GM18951 (cell line): ENCODE results near the gene TCF4.
"Not testable (repeated sequence)": the region's sequence is repeated elsewhere in the genome, so short reads cannot be mapped to it uniquely, and the experiment has no call there.

Experiments used
- POLR2A ChIP-seq: IDR thresholded peaks from 4 replicates; pipeline ENCODE4 v1.6.1; 2011; ENCODE audit warnings: mild to moderate bottlenecking; ENCODE audit not compliant: insufficient read length, insufficient read depth; ENCODE audit errors: extremely low read depth
- in situ Hi-C: fragments of 300-500 bp; cut with MboI; formaldehyde crosslinking; loops from one replicate; pipeline ENCODE4 v1.12.0; 2022; ENCODE audit warnings: low sequenced_read_pairs, mixed read lengths, inconsistent platforms; ENCODE audit not compliant: unreplicated experiment

TCF4 gene

DNA sequence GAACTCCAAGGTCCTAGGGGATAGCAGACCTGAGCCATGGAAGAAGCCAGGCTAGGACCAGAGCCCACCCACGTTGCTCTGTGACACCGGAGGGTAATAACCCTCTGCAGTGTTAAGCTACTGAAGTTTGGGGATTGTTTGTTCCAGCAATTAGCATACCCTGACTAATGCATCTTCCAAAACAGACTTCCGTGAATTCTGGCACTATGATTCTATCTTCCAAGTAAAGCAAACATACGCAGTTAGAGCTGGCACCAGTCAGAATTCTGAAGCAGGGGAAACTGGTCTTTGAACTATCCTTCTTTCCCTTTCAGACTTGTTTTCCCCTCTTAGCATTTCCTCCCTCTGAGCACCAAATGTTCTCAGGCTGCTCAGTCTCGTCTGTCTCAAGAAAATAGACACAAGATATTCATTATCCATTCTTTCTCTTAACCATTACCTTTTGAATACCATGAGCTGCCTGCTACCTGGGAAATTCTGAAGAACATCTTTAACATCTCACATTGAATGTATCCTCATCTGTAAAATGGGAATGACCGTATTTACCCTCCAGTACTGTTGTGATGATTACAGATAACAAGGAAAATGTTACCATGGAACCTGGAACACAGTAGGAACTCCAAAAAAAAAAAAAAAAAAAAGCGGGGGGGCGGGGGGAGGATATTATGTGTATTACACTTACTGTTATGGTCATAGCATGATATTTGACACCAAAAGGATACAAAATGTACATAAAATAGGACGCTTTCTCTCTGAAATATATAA is 108.2 kb downstream of the TCF4 start:
- in situ Hi-C loops, result no loop called here
- no peak for TF ChIP-seq POLR2A

DNA sequence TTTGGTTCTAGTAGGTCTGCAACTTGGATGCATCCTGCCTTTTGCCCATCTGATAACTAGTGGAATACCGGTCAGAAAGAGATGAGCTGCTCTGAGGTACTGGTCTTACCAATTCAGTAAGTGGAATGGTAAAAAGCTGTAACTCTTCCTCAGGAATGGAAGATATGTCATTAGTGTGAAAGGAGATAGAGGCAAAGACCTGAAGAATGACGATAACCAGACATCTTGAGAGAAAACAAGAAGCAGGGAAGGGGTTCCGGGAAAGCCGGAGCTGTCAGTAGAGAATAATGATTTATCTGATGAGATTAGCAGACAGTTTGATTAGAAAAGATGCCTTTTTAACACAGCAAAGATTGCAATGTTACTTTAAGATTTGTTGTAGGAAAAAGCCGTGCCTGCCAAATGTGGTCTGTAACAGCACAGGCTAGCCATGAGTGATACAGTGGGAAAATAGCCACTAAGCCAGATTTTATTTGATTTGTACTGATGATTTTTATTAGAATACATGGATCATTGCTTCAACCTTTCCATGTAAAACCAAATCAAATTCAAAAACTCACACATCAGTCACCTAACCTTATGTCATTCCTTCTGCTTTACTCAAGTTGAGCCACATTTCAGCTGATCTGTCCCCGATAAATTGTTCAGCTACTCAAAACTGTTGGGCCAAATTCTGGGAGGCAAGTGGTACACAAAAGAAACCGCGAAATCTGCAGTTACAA is 110.0 kb downstream of the TCF4 start:
- no peak for TF ChIP-seq POLR2A
- in situ Hi-C loops, result no loop called here

DNA sequence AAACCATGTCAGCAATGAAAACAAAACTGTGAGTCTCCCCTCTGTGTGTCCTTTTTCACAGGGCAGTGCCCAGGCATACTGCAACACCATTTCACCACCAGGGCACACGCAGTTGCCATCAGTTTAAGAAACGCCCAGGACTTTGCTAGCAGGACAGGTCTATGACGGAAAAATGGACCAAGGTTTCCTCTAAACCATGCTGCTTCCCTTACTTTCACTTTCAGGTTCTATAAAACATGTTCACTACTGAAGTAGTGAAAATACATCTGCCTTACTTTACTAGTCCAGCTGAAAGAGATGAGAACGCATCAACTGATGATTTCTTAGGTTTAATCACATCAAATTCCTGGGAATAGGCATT is 110.5 kb downstream of the TCF4 start:
- no peak for TF ChIP-seq POLR2A
- in situ Hi-C loops, result no loop called here

DNA sequence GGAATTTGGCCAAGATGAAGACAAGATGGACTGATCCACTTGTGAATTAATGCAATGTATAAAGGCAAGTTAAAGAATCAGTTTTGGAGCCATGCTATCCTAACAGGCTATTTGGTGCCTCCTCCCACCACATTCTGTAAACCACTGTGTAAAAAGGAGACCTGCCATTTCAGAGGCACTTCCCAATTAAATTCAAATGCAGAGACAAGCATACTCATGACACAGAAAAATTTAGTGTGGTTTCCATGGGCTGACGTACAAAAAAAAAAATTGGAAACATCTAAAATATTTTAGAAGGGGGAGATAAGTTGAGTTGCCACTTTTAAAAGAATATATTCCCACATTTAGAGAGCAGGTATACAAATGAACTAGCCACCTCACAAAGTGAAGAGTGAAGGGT is 112.1 kb downstream of the TCF4 start:
- no peak for TF ChIP-seq POLR2A
- in situ Hi-C loops, result no loop called here

DNA sequence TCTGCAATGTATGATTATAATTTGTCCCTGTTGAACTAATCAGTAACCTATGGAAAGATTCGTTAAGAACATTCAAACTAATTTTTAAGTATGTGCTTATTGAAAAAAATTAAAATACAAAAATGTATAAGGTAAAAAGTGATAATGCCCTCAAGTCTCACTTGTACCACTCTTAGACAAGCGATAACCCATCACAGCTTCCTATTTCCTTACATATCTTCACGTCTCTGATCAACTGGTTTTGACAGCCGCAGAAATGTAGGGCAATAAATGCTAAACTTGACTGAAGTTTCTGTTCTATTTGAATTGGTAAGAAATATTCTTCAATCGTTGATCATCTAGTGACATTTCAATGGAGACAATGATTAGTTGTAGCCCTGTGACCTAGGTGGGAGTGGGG is 112.5 kb downstream of the TCF4 start:
- in situ Hi-C loops, result no loop called here
- no peak for TF ChIP-seq POLR2A

DNA sequence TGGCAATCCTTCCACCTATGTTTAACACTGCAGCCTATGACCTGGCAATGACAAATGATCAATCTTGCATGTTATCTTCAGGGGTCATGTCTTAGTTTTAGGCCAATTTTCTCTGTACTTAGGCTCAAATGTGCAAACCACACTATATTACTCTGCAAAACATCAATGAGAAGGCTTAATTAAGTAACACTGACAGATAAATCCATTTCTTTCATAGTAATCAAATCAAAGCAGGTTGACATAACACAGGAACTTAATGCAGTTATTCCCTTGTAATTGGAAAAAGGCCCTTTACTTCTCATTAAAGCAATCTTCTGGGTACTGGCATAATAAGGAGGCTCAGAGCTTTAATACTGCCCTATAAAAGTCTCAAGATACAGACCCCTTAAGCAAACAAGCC is 114.4 kb downstream of the TCF4 start:
- no peak for TF ChIP-seq POLR2A
- in situ Hi-C loops, result no loop called here

DNA sequence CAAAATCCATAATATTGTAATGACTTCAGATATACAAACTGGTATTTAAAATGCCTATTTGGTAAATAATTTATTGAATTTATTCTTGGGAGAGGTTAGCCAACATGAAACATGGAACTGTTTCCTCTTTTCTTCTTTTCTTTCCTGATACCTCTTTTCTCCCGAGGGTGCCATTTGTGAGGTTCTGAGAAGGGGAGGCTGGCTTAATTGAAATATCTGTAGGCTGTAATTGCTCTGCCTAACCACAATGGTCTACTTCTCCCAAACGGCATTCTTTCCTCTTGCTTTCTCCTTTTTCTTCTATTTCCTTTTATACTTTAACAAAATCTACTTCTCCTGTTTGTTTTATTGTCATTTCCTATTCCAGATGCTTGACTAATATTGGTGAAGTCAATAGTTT is 114.9 kb downstream of the TCF4 start:
- no peak for TF ChIP-seq POLR2A
- in situ Hi-C loops, result no loop called here

DNA sequence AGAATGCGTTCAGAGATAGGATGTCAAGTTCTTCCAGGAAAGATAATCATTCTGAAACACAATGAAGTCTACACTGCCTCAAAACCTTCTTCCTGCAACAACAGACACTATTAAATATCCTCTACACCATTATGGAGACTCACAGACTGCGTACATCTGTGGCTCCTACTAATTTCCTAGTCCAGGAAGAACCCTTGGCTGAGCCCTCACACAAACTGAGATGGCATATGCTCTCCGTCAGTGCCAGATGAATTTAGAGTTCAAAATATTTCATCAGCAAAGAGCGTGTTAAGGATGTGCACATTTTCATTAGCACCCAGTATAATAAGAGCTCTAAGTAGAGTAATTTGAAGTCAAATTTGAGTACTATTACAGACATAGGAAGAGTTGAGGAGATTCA is 117.2 kb downstream of the TCF4 start:
- TF ChIP-seq POLR2A, result no peak
- in situ Hi-C loops, result no loop called here

DNA sequence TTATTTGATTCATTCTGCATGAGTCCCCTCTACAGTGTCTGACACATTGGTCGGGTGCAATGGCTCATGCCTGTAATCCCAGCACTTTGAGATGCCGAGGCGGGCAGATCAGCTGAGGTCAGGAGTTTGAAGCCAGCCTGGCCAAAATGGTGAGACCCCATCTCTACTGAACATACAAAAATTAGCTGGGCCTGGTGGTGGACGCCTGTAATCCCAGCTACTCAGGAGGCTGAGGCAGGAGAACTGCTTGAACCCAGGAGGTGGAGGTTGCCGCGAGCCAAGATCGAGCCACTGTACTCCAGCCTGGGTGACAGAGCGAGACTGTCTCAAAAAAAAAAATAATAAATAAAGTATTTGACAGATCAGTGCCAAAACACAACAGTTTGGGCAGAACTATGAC is 118.9 kb downstream of the TCF4 start:
- in situ Hi-C loops, result not testable (repeated sequence)

DNA sequence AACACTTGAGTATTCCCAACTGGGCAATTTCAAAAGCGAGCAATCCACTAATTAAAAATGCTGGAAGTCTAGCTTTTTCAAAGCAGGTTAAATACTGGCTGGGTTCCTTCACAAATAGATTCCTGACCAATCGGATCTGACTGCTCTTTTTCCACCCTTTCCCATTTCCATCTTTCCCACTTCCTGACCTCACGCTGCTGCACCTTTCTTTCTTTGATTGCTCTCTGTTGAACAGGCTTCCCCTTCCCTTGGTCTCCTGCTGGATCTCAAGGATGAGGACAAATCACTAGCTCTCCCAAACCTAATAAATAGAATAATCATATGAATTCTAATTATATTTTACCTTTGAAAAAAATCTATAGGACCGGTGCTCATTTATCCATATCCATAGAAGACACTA is 121.2 kb downstream of the TCF4 start:
- TF ChIP-seq POLR2A, result no peak
- in situ Hi-C loops, result no loop called here

DNA sequence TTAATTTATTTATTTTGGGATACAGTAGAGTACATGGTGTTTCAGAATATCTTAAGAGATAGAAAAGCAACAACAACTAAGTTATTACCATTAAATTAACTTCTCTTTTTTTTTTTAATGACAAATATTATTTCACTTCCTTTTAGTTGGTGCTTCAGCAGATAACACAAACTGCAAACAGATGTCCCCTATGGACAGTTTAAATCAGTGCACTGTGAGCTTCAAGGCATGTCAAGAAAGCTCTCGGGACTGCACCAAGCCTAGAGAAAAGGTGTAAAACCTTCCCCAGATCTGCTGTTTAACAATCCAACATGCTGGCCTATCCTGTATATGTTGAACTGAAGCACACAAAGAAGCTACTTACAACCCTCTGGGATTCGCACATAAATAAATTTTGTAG is 122.7 kb downstream of the TCF4 start:
- in situ Hi-C loops, result no loop called here
- no peak for TF ChIP-seq POLR2A

DNA sequence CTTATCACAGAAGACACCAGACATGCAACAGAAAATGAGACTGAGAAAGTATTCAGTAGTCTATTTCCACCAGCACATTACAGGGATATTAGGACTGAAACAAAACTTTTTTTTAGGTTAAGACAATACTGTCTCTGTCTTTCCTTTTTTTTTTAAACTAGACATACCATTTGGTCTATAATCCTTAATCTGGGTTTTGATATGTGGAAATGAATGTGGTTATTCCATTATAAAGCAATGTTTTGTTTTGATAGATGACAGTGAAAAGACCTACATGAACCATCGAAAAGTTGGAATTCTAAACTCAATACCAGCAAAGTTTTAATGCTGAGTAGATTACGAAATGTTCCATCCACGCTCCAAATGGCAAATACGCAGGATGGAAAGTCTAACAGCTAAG is 123.4 kb downstream of the TCF4 start:
- in situ Hi-C loops, result no loop called here
- TF ChIP-seq POLR2A, result no peak

DNA sequence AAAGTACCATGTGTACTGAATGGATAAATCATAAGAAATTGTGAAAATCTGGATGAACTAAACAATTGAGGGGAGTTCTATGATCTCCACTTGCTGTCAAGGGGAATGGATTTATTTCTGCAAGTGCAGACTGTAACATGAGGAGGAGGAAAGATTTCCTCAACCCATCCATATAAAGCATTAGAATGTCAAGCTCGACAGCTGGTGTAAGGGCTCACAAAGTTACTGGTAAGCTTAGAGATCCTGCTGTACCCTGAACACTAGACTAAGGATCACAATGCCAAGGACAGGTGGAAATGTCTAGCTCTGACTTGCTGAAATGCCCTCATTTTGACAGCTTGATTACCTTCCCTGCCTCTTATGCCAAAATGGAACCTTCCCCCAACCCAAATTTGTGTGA is 125.3 kb downstream of the TCF4 start:
- in situ Hi-C loops, result no loop called here

DNA sequence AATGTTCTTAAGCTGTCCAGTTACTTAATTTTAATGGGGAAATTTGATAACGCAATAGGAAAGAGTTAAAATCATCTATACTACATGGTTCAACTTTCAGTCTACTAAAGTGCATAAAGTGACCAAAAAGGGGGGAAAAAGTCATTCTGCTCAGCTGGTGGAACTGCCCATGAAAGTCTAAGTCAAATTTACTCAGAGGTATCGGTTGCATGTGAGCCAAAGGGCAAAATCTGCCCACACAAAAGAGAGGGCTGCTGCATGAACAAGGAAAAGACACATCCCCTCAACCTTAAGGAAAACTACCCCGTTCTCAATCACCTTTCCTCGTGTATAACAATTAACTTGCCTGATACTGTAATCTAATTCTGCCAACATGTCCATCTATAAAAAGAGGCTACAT is 126.1 kb downstream of the TCF4 start:
- in situ Hi-C loops, result no loop called here

More for the DNA sequence above, 125.3 kb downstream of the TCF4 start:
- TF ChIP-seq POLR2A, result no peak

More for the DNA sequence above, 126.1 kb downstream of the TCF4 start:
- TF ChIP-seq POLR2A, result no peak
